Stimulated activated CD8-positive, alpha-beta memory T cell treated with anti-CD3 and anti-CD28 coated beads, Interleukin-15, amount 100 ng/mL, for 4 hours (primary cell): Measurements from ENCODE around the gene PDE8B.

Source experiments
- DNase-seq, 2 donors: peaks; one replicate each; pipeline ENCODE4 v3.0.0-alpha.2; 2020; ENCODE audit warnings: low read depth in 2 of 2

The PDE8B gene

DNA sequence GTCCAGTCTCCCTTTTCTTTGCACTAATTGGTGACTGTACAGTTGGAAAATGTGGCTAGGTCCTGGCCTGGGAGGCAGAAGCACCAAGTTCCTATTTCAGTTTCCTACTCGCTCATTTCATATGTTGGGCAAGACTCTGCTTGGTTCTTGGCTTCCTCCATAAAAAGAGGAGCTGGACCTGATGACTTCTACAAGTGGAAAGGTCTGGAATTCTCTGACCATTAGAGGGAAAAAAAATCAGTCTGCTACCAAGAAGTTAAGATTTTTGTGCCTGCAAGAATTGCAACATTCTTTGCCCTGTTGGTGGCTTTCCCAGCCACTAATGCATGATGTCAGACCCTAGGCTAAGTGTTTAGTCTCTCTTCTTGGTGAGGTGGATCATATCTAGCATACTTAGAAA is 190.2 kb downstream of the PDE8B start:
- no peak for DNase-seq

DNA sequence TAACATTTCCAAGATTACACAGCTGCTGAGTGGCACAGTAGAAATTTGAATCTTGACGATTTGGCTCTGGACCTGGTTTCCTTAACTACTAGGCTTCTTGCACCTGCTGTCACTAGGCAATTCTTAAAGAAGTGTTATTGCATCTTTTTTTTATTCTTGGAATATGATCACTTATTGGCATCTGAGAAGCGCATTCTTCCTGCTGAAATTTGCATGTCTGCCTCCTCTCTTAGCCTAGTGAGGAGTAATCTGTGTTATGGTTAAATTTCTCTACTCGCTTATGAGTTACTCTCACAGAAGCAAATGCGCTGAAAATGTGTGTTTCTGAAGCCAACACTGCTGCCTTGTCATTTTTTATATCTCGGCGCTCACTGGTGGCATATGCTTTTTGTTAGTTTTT is 192.3 kb downstream of the PDE8B start:
- no peak for DNase-seq

DNA sequence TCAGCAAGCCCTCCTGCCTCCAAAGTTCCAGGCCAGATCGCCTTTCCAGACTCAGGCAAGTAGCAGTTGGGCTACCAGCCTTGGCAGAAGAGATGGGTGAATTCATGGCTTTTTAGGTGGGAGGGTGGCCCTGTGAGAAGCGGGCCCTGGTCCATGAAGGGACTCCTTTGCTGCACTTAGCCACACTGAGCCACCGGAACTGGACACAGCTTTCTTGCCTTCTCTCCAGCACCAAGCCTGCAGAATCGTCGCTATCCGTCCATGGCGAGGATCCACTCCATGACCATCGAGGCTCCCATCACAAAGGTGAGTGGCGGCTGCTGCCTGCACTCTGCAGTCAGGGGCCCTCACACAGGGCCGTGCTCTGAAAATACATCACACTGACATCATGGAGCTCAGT is 196.7 kb downstream of the PDE8B start:
- no peak for DNase-seq

DNA sequence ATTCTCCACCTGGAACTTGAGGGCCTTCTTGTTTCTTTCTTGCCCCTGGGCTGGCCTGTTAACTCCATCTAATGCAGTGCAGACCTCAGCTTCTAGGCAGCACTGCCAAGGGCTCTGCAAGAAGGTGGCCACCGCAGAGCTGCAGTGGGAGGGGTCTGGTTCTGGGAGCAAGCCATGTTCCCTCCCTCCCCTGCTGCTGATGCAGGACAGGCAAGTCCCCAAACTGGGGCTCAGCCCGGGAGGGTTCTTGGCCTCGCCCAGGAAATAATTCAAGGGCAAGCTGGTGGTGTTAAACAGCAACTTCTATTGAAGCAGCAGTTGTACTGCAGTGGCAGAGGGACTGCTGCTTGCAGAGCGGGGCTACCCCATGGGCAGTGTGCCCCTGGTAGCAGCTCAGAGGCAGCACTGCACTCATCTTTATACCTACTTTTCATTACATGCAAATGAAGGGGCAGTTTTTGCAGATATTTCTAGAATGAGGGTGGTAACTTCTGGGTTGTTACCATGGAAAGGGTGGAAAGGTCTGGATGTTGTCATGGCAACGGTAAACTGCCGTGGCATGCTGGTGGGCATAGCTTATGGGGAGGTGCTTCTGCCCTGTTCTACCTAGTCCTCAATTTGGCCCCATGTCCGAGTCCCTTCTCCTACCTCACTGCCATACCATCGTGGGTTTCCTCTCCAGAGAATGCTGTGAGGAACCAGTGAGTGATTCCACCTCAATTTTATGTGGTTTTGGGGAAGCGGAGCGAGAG is 199.6 kb downstream of the PDE8B start:
- DNase-seq: no peak

DNA sequence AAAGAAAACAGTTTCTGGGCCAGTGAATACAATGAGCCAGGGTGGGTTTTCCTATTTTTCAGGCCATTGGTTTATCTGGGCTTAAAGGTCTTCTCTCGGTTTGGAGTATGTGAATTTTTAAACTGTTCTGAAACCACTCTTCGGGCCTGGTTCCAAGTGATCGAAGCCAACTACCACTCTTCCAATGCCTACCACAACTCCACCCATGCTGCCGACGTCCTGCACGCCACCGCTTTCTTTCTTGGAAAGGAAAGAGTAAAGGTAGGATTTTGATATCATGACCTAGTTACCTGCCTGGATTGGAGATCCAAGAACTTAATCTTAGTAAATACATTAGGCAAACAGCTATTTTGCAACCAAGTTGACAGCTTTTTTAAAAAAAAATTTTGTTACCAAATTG is 202.6 kb downstream of the PDE8B start:
- DNase-seq: no peak

DNA sequence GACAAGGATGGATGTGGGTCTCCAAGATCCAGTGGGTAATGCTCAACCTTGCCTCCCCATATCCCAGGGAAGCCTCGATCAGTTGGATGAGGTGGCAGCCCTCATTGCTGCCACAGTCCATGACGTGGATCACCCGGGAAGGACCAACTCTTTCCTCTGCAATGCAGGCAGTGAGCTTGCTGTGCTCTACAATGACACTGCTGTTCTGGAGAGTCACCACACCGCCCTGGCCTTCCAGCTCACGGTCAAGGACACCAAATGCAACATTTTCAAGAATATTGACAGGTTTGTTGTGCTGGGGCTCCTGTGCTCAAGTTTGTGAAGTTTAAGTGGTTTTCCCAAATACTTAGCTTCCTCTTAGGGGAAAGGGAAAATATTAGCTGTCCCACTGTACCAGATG is 207.7 kb downstream of the PDE8B start:
- no peak for DNase-seq

DNA sequence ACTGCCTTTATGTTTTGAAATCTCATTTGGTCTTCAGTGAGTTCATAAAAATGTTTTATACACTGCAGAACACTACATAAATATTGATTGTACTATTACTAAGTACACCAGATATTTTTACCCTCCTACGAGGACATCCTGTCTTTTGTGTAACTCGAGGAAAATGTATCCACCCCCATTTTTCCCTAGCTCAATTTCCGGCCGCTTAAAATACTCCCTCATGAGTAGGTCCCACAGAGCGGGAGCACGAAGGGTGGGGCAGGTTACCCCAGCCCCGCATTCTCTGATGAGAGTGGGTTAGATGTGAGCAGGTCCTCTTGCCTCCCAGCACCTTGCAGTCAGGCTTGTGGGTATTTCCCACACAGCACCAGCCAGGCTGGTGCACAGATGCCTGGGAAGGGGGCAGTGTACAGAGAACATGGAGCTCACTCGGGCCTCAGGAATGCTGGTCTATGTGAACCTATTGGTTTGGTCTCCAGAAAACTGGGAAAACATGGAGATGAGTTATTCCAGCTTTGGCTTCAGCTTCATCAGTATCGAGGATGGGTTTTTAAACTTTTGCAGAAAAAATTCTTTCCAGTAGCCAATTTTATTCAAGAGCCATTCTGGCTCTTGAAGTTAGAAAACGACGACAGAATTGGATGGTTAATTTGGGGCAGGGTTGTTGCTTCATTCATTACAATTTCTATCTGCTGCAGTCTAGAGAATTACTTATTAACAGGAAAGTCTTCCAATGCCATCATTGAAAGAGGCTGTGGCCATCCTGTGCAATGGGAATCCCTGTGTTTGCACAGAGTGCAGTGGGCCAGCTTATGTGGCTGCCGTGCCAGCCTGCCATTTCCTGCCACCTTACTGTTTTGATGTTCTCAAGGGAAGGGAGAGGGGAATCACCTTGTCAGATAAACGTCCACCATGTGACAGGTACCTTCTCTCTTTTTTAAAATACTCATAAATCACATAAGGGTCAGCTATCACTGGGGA is 208.4 kb downstream of the PDE8B start:
- no peak for DNase-seq

DNA sequence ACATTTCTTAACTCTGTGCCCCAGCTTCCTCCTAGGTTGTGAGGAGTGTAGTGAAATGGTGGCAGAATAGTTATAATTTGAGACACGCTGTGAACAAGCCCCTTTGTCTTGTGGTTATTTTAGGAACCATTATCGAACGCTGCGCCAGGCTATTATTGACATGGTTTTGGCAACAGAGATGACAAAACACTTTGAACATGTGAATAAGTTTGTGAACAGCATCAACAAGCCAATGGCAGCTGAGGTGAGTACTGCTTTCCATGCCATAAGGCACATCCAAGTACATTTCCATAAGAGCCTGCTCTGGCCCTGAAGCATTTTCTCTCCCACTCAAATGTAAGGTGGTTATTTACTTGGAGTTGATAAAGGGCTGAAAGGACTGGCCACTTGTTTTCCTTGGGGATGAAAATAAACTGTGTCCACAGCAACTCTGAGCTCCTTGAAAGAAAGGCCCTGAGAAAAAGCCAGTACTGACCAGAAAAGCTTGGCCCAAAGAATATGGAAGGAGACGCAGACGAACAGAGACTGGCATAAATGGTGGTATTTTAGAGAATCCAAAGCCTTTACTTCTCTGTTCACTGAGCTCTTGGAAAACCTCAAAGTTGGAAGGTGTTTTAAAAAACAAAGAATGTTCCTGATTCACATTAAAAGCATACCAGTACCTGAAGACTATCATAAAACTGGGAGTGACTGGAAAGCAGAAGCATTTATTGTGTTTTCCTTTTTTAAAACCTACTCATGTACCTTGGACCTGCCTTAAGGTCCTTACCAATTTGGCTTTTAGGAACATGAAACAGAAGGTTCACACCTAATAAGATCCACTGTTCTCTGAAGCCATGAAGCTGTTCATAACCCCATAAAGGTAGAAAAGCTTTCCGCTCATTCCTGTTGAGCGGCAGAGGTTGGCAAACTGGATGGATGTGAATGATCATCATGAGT is 209.4 kb downstream of the PDE8B start:
- no peak for DNase-seq

DNA sequence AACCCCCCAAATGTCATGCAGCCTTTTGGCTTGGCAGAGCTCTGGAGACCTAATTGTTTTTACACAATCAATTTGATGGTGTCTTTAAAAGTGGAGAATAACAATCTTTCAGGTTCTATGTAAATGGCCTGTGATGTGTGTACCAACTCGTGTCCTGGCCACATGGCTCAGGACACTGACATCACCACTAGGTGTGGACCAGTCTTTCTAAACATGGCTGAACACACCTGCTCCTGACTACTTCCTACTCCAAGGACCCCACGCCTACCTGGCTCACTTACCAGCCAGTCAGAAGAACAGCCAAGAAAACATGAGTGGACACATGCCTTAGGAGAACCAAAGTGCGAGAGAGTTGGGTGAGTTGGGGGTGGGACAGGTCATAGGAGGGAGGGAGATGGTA is 210.5 kb downstream of the PDE8B start:
- no peak for DNase-seq

DNA sequence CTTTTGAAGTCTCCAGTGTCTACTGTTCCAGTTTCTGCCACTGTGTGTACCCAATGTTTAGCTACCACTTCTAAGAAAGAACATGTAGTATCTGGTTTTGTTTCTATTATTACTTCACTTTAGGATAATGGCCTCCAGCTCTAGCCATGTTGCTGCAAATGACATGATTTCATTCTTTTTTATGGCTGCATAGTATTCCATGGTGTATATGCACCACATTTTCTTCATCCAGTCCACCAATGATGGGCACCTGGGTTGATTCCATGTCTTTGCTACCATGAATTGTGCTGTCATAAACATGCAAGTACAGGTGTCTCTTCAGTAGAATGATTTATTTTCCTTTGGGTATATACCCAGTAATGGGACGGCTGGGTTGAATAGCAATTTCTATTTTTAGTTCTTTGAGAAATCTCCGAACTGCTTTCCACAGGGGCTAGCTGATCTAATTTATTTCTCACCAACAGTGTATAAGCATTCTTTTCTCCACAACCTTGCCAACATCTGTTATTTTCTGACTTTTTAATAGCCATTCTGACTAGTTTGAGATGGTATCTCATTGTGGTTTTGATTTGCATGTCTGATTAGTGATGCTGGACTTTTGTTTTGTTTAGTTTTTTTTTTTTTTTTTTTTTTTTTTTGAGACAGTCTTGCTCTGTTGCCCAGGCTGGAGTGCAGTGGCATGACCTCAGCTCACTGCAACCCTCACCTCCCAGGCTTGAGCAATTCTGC is 212.7 kb downstream of the PDE8B start:
- DNase-seq: no peak

DNA sequence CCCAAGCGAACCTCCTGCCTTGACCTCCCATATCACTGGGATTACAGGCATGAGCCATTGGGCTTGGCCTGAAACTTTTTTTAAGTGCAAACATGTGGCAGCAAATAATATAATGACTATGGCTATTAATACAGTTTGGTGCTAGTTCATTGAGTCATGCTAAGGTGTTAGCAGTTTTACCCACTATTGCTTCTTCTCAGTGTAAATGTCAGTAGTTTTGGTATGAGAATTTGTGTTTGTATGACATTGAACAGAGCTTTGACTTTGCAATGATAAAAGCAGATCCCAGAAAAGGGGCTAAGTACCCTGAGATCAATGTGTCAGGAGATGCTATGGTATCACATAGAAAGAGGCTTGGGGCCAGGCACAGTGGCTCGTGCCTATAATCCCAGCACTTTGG is 214.4 kb downstream of the PDE8B start:
- DNase-seq: no peak

DNA sequence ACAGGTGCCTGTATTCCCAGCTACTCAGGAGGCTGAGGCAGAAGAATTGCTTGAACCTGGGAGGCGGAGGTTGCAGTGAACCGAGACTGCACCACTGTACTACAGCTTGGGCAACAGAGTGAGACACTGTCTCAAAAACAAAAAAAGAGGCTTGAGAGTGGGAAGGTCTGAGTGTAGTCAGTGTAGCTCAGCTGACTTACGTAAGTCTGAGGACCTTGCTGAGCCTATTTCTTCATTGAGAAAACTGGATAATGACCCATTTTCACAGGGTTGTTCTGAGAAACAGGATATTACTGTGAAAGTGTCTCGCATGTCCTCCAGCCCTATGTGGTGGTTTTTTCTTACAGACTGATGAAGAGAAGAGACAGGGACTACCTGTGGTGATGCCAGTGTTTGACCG is 214.9 kb downstream of the PDE8B start:
- no peak for DNase-seq

DNA sequence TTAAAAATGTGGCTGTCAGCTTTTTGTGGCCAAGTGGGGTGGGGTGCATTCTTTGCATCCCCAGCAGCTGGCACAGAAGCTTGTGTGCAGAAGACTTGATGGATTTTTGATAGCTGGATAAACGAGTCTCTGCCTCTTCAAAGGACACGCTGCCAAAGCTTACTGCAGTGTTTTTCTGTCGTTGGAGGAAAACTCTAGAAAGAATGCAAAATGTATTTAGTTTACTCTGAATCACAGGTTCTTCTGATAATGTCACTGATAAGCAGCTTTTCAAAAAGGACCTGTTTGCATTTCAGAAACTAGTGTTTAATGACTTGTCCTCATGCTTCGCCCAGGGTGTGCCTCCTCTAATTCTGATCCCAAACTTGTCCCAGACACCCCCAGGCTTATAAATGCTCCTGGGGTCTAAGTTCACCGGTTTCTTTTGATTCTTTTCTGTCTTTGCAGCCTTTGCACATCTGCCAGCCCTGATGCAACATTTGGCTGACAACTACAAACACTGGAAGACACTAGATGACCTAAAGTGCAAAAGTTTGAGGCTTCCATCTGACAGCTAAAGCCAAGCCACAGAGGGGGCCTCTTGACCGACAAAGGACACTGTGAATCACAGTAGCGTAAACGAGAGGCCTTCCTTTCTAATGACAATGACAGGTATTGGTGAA is 215.6 kb downstream of the PDE8B start:
- DNase-seq: no peak

DNA sequence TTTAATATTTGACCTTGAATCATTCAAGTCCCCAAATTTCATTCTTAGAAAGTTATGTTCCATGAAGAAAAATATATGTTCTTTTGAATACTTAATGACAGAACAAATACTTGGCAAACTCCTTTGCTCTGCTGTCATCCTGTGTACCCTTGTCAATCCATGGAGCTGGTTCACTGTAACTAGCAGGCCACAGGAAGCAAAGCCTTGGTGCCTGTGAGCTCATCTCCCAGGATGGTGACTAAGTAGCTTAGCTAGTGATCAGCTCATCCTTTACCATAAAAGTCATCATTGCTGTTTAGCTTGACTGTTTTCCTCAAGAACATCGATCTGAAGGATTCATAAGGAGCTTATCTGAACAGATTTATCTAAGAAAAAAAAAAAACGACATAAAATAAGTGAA is 216.2 kb downstream of the PDE8B start:
- DNase-seq: no peak

DNA sequence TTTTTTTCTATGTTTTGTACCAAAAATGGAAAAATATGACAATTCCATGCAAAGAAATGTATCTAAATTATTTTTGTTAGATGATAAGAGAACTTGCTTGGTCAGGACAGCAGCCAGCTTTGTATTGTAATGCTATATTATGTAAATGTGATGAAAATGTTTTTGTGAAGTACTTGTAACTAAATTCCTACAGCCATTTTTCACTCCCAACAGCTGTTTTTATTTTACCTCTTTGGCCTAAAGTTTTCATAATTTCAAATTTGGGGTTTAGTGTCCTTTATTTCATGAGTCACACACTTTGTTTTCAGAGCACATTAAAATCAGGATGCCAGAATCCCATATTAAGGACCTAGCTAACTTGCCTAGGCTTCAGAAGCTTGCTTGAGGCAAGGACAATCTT is 217.5 kb downstream of the PDE8B start:
- no peak for DNase-seq

DNA sequence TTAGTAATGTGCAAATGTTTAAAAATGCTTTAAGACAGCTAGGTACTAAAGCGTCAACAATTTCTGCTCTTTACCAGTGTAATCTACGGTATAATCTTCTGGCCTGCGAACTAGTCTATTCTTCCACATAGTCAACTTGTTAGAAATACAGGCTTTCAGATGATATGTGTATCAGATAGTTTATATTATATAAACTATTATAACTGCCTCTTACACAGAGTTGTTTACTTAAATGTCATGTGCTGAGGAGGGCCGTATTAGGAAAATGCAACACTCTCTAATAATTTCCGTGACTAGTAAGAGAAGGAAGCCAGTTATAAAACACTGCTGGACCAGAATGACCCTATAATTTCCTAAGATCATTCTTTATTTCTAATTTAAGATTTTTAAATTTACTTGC is 218.0 kb downstream of the PDE8B start:
- DNase-seq: no peak

DNA sequence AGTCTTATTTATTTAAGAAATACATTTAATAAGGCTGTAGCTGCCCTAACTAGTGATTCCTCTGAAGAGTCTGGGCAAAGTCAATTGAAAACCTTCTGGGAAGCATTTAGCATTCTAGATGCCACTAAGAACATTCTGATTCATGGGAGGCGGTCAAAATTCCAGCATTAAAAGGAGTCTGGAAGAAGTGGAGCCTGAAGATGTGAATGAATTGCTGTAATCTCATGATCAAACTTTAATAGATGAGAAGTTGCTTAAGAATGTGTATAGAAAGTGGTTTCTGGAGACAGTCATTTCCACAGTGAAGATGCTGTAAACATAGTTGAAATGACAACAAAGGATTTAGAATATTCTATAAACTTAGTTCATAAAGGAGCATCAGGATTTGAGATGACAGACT is 220.2 kb downstream of the PDE8B start:
- no peak for DNase-seq

DNA sequence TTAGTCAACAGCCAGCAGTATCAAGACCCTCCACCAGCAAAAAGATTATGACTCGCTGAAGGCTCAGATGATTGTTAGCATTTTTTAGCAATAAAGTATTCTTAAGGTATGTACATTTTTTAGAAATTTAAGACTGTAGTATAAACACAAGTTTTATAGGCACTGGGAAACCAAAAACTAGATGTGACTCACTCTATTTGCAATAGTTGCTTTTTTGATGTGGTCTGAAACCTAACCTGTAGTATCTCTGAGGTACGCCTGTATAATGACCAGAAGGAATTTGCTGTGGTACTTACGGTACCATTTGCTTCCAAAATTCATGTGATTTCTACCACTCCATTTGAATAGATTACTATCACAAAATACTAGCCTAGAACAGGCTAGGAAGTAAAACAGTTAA is 220.8 kb downstream of the PDE8B start:
- DNase-seq: no peak

DNA sequence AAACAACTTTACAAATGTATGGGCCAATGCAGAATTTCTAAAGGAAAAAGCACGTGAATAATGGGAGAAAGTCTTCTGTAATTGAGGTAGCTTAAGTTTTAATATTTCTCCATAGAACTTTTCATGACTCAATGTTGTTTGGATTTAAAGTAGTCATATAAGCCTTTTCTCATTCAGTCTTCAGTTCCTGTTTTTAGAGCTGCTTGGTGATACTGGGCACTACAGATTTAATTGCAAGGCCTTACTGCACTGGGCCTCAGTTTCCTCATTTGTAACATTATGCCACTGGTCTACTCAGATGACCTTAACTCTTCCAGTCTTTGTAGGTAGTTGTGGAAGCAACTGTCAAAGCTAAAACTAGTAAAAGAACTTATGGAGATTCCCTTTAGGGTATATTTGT is 221.2 kb downstream of the PDE8B start:
- no peak for DNase-seq

DNA sequence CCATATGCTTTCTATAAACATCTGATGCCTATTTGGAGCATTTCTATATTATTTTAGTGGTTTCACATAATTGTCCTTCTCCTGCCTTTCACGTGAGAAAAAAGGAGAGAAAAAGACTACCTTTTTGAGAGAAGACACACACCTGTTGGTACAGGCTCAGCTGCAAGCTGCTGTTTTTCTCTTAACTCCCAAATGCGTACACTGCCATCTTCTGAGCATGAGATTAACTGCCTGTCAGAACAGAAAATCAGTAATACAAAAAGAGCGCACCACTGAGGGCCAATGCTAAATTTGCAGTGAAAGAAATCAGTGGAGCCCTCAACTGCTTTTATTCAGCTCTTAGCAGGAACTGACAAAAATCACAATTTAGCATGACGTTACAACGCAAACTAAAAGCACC is 226.7 kb downstream of the PDE8B start:
- no peak for DNase-seq

DNA sequence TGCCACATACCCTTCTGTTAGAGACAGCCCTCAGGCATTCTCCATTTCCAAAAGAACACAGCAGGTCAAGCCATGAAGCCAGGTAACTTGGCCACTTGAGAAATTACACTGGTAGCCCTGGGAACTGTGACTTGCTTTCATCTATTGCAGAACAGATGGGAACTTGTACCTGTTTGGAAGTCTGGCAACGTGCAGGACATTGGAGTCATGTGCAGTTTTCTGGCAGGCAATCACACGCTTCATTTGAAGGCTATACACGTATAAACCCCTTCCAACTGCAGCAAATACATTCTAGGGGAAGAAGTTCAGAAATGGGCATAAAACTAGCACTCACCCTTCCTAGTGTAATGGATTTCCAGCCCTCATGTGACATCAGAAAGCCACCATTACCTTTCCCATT is 227.6 kb downstream of the PDE8B start:
- DNase-seq: no peak
